Hepatocyte (in vitro differentiated cells): Measurements from ENCODE around the gene PLVAP. TPM values are rescaled to one million over a fixed set of nuclear protein-coding genes. Genes with fewer than 3 reads are reported as not detected.

Source experiments
- DNase-seq: peaks from one replicate; pipeline ENCODE4 v3.0.0-alpha.2; 2016; ENCODE audit warnings: low spot score
- H2AFZ ChIP-seq: fragments of 200-600 bp; sonication (generic); 2 replicates; pipeline ENCODE4 v1.6.0; 2016; ENCODE audit warnings: antibody characterized with exemption, mild to moderate bottlenecking
- H3K27ac ChIP-seq: fragments of 200-600 bp; sonication (generic); 2 replicates; pipeline ENCODE4 v1.5.1; 2016; ENCODE audit warnings: mild to moderate bottlenecking
- H3K27me3 ChIP-seq: fragments of 200-600 bp; sonication (generic); 2 replicates; pipeline ENCODE4 v1.6.1; 2016
- H3K36me3 ChIP-seq: fragments of 200-600 bp; sonication (generic); replicated peaks from 2 replicates; pipeline ENCODE4 v1.5.1; 2016; ENCODE audit warnings: low read depth; ENCODE audit not compliant: insufficient read depth
- H3K4me1 ChIP-seq: fragments of 200-600 bp; sonication (generic); 2 replicates; pipeline ENCODE4 v1.5.1; 2016; ENCODE audit warnings: mild to moderate bottlenecking, moderate library complexity; ENCODE audit not compliant: insufficient read depth
- H3K4me2 ChIP-seq: fragments of 200-600 bp; sonication (generic); 2 replicates; pipeline ENCODE4 v1.6.0; 2016
- H3K4me3 ChIP-seq: fragments of 200-600 bp; sonication (generic); 2 replicates; pipeline ENCODE4 v1.5.1; 2016; ENCODE audit warnings: mild to moderate bottlenecking
- H3K79me2 ChIP-seq: fragments of 200-600 bp; sonication (generic); 2 replicates; pipeline ENCODE4 v1.6.0; 2017; ENCODE audit warnings: mild to moderate bottlenecking
- H3K9me2 ChIP-seq: fragments of 200-600 bp; sonication (generic); replicated peaks from 2 replicates; pipeline ENCODE4 v1.6.0; 2017; ENCODE audit warnings: mild to moderate bottlenecking; ENCODE audit not compliant: insufficient read depth
- H3K9me3 ChIP-seq: fragments of 200-600 bp; sonication (generic); 2 replicates; pipeline ENCODE4 v1.5.1; 2016; ENCODE audit warnings: low read depth, mild to moderate bottlenecking
- H4K20me1 ChIP-seq: fragments of 200-600 bp; sonication (generic); 2 replicates; pipeline ENCODE4 v1.6.0; 2016; ENCODE audit warnings: mild to moderate bottlenecking; ENCODE audit not compliant: insufficient read depth, poor library complexity, severe bottlenecking
- CTCF ChIP-seq: fragments of 200-600 bp; sonication (generic); IDR thresholded peaks from 2 replicates; pipeline ENCODE4 v1.5.1; 2016; ENCODE audit warnings: antibody characterized with exemption, mild to moderate bottlenecking; ENCODE audit not compliant: poor library complexity
- EZH2 ChIP-seq: fragments of 200-600 bp; sonication (generic); IDR thresholded peaks from 2 replicates; pipeline ENCODE4 v1.6.1; 2016; ENCODE audit warnings: antibody characterized with exemption, mild to moderate bottlenecking, borderline replicate concordance
- EZH2phosphoT487 ChIP-seq: fragments of 200-600 bp; sonication (generic); IDR thresholded peaks from one replicate; pipeline ENCODE4 v1.6.1; 2018; ENCODE audit warnings: antibody characterized with exemption, mild to moderate bottlenecking, low read depth, moderate library complexity; ENCODE audit not compliant: unreplicated experiment, severe bottlenecking
- WGBS: methylation state at CpG from one replicate; pipeline ENCODE4 v1.1.6; 2016; ENCODE audit warnings: low lambda C conversion rate; ENCODE audit errors: missing lambda C conversion rate; 5-methylcytosine and 5-hydroxymethylcytosine counted together
- polyA plus RNA-seq: library from polyadenylated mRNA; unstranded; fragments of >200 nt; fragmentation: Nextera tagmentation; extraction: Ambion mirVana; gene quantifications from 2 replicates; pipeline ENCODE4 v1.2.1, GENCODE V29; 2016
- total RNA-seq: library from RNA; depleted of rRNA; stranded (reverse); fragments of >200 nt; gene quantifications from 2 replicates; pipeline ENCODE4 v1.2.3, GENCODE V29; 2014

The PLVAP gene
- total and polyA plus RNA-seq, 2 experiments from 2014 or later, result 1.4 to 5.3 TPM

DNA sequence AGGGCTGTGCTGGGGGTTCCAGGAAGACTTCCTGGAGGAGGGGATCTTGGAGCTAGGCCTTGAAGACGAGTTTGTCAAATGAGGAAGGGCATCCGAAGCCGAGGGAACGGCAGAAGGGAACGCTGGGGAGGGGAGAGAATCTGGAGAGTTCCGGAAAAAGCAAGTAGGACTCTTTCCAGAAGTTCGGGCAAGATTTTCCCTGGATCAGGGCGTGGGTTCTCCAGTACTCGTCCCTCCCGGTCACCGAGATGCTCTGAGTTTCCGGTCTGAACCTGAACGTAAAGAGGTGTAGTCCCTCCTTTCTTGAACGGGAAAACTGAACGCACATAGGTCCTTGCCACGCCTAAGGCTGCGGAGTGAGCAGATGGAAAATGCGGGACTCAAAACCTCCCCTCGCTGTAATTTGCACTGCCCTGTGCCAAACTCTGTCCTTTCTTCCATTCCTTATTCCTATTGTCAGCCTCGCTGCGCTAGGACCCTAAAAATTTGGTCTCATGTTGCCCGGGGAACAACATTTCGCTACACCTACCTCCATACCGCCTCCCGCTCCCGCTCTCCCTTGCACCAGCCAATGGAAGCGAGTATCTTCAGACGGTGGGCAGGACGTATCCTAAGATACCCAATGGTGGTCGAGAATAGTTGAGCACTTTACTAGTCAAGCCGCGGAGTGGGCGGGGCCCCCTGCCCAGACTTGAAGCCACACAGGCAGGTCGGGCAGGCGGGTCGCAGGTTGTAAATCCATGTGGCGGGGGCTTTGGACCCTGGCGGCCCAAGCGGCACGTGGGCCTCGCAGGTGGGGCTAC, 40.1 kb downstream of the PLVAP start, which contains the start of gene GTPBP3:
TSS of gene GTPBP3 (plus strand) at position 682 of the 803 bp plus-strand sequence. CDS start at position 741, 59 bp downstream.
- Histone ChIP-seq H3K79me2 (peaks cover 17% of the 10 kb centered on the region), H3K9me2 (no peaks in the 10 kb centered on the region), H3K4me1 (peaks cover 16% of the 10 kb centered on the region), H3K27me3 (no peaks in the 10 kb centered on the region), H3K4me3 (peak within 1 kb of the TSS; percentile 92), H3K27ac (peak within 1 kb of the TSS; percentile 96), H3K9me3 (no peaks in the 10 kb centered on the region), H3K4me2 (peak within 1 kb of the TSS; percentile 91), H4K20me1 (no peaks in the 10 kb centered on the region), H3K36me3 (no peaks in the 10 kb centered on the region), H2AFZ (peak within 1 kb of the TSS; percentile 91)
- under 1% methylated on average over 41 of the region's 41 CpGs for WGBS
- TF ChIP-seq EZH2phosphoT487, result no peak
- peak; percentile 98 for DNase-seq

- H4K20me1 ChIP-seq, result no peaks in the 10 kb centered on the region
- 81% methylated on average over 10 of the region's 10 CpGs for WGBS
- peak; percentile 27 for DNase-seq
- H3K9me2 ChIP-seq, result no peaks in the 10 kb centered on the region
- no peaks in the 10 kb centered on the region for H3K27me3 ChIP-seq
- TF ChIP-seq EZH2phosphoT487, result no peak
- TF ChIP-seq EZH2, result no peak
- no peak for TF ChIP-seq CTCF
- H3K9me3 ChIP-seq, result no peaks in the 10 kb centered on the region
- H3K27ac ChIP-seq, result no peak overlapping the region
- H3K79me2 ChIP-seq, result peaks cover 17% of the 10 kb centered on the region
- peak overlapping the region; percentile 90 for H3K4me2 ChIP-seq
- no peak overlapping the region for H3K4me3 ChIP-seq
- H3K36me3 ChIP-seq, result no peaks in the 10 kb centered on the region
- H3K4me1 ChIP-seq, result peaks cover 16% of the 10 kb centered on the region
- H2AFZ ChIP-seq, result peak overlapping the region; percentile 72
These were observed 41.6 kb downstream of the PLVAP start for GRCh38 chr19:17335575-17335974.

DNA sequence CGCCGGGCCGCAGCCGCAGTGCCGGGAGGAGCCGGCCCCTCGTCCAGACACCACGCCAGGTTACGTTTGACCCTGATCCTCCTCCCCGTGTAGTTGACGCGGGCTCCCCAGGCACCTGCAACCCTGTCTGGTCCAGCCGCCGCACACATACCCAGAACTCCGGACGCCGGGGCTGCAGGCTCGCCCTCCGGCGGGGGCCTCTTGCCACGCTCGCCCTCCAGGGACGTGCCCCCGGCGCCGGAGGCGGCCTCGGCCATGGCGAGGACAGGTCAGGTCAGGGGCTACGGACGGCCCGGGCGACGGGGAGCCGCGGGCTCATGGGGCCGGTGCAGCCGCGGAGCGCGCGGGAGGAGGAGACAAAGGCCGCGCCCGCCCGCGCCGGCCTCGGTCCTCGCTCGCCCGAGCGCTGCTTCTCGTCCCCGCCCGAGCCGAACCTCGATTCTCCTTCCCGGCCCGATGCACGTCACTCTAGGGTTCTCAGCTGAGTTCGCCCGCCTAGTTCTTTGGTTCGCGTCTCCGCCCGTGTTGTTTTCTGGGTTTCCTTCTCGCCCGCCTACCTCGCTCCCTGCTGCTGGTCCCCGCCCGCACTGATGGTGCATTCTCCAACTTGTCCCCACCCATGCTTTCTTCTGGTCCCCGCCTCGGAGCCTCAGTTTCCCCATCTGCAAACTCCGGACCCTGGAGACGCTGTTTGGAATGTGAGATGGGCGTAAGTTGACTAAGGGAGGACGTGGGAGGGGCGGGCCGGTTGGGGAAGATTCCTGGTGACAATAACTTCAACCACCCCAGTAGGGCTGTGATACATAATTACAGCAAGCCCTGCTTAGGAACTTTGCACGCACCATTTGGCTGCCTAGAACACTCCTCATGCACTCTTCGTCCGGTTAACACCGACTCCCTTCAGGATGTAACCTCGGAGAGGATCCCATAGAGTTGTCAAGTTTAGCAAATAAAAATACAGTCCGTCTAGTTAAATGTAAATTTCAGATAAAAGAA, 42.4 kb downstream of the PLVAP start, which contains the start of gene ANO8:
TSS of gene ANO8 (minus strand) at position 442 of the 996 bp plus-strand sequence. CDS start at position 257, 185 bp downstream.
- H4K20me1 ChIP-seq, result no peaks in the 10 kb centered on the region
- no peaks in the 10 kb centered on the region for H3K9me2 ChIP-seq
- H3K4me2 ChIP-seq, result peak within 1 kb of the TSS; percentile 90
- no peaks in the 10 kb centered on the region for H3K36me3 ChIP-seq
- H3K9me3 ChIP-seq, result no peaks in the 10 kb centered on the region
- H3K27ac ChIP-seq, result peak within 1 kb of the TSS; percentile 45
- 5% methylated on average over 80 of the region's 86 CpGs for WGBS
- TF ChIP-seq CTCF, result no peak
- TF ChIP-seq EZH2, result no peak
- TF ChIP-seq EZH2phosphoT487, result no peak
- no peaks in the 10 kb centered on the region for H3K27me3 ChIP-seq
- H3K79me2 ChIP-seq, result peaks cover 17% of the 10 kb centered on the region
- peak within 1 kb of the TSS; percentile 88 for H2AFZ ChIP-seq
- peak within 1 kb of the TSS; percentile 90 for H3K4me3 ChIP-seq
- DNase-seq, result peak; percentile 97
- peaks cover 16% of the 10 kb centered on the region for H3K4me1 ChIP-seq
